Measurements from ENCODE around the gene UIMC1. TPM values are rescaled to one million over a fixed set of nuclear protein-coding genes. Genes with fewer than 3 reads are reported as not detected.

UIMC1 gene
- polyA plus RNA-seq, 3 donors = 14.8 to 35.6 (median 19.1) TPM

- peak overlapping the region; percentile 88 for H3K4me2 ChIP-seq (replicated peaks; ENCODE audit: extremely low read depth, low read length, poor library complexity, severe bottlenecking)
- peak; percentile 57 to 64 (median 61) for DNase-seq
- Mint-ChIP-seq H3K9me3 (peaks cover 6 to 13% (median 9%) of the 10 kb centered on the region in 7 donors), H3K27me3 (ENCODE audit: low read depth in 3 of 3) (peaks cover 0 to 4% (median 3%) of the 10 kb centered on the region in 3 donors), H3K36me3 (peaks cover 5 to 15% of the 10 kb centered on the region in 2 donors), H3K4me1 (peaks cover 27% of the 10 kb centered on the region), H3K4me3 (peak overlapping the region; percentile 91 to 95), H3K27ac (peak overlapping the region; percentile 90 to 99 (median 99))
- H2AFZ ChIP-seq (ENCODE audit: insufficient read depth, low read depth, low read length, poor library complexity, severe bottlenecking) = peak overlapping the region; percentile 72
- H3K9ac ChIP-seq (ENCODE audit: insufficient read depth, low read length, poor library complexity, severe bottlenecking) = peak overlapping the region; percentile 99
- intact Hi-C loops (cut with micrococcal nuclease) = loop anchor here in 1 of 2 donors (10.0 kb wide), 1 partner anchor 111 kb away; the partner anchor contains the start of gene HK3
- peaks cover 0 to 3% of the 10 kb centered on the region in 2 donors for H3K36me3 ChIP-seq (replicated peaks in 1 of 2; ENCODE audit: control insufficient read depth in 1 of 2, insufficient read depth in 2 of 2, low read length in 2 of 2)
- peaks cover 26% of the 10 kb centered on the region for H4K20me1 ChIP-seq (ENCODE audit: insufficient read depth, low read length)
- H3K9me3 ChIP-seq (replicated peaks in 1 of 2; ENCODE audit: control insufficient read depth in 1 of 2, insufficient read depth in 1 of 2, low read length in 2 of 2) = peaks cover 0 to 11% of the 10 kb centered on the region in 2 donors
- H3K27ac ChIP-seq (ENCODE audit: low read depth in 1 of 2, low read length in 2 of 2) = peak overlapping the region; percentile 93 to 96
- peak; percentile 69 for TF ChIP-seq CTCF (IDR thresholded peaks at IDR 0.05)
- peaks cover 65% of the 10 kb centered on the region for H3K79me2 ChIP-seq (ENCODE audit: insufficient read depth, low read length)
- H3K4me1 ChIP-seq (ENCODE audit: control insufficient read depth in 1 of 2, insufficient read depth in 2 of 2, low read length in 2 of 2) = peaks cover 30 to 37% of the 10 kb centered on the region in 2 donors
- H3K27me3 ChIP-seq (ENCODE audit: control insufficient read depth in 2 of 2, insufficient read depth in 2 of 2, low read length in 2 of 2) = no peaks in the 10 kb centered on the region
- H3K4me3 ChIP-seq (replicated peaks in 1 of 3; ENCODE audit: low read depth in 2 of 3, low read length in 3 of 3) = peak overlapping the region; percentile 78 to 90 (median 90)
- WGBS (ENCODE audit: insufficient coverage) = under 1% methylated on average over 46 of the region's 51 CpGs
These were observed 837 bp downstream of the UIMC1 start for GRCh38 chr5:177005619-177006264.

- Histone ChIP-seq H3K4me3 (replicated peaks in 1 of 3; ENCODE audit: low read depth in 2 of 3, low read length in 3 of 3) (peak overlapping the region in 2 of 3 experiments; percentile 90), H3K9ac (ENCODE audit: insufficient read depth, low read length, poor library complexity, severe bottlenecking) (no peak overlapping the region), H3K4me2 (replicated peaks; ENCODE audit: extremely low read depth, low read length, poor library complexity, severe bottlenecking) (peak overlapping the region; percentile 88), H3K36me3 (replicated peaks in 1 of 2; ENCODE audit: control insufficient read depth in 1 of 2, insufficient read depth in 2 of 2, low read length in 2 of 2) (peaks cover 0 to 3% of the 10 kb centered on the region in 2 donors), H3K27ac (ENCODE audit: low read depth in 1 of 2, low read length in 2 of 2) (peak overlapping the region in 1 of 2 donors; percentile 93), H3K79me2 (ENCODE audit: insufficient read depth, low read length) (peaks cover 73% of the 10 kb centered on the region), H4K20me1 (ENCODE audit: insufficient read depth, low read length) (peaks cover 26% of the 10 kb centered on the region), H3K27me3 (ENCODE audit: control insufficient read depth in 2 of 2, insufficient read depth in 2 of 2, low read length in 2 of 2) (no peaks in the 10 kb centered on the region), H2AFZ (ENCODE audit: insufficient read depth, low read depth, low read length, poor library complexity, severe bottlenecking) (no peak overlapping the region), H3K9me3 (replicated peaks in 1 of 2; ENCODE audit: control insufficient read depth in 1 of 2, insufficient read depth in 1 of 2, low read length in 2 of 2) (peaks cover 0 to 11% of the 10 kb centered on the region in 2 donors), H3K4me1 (ENCODE audit: control insufficient read depth in 1 of 2, insufficient read depth in 2 of 2, low read length in 2 of 2) (peaks cover 36 to 45% of the 10 kb centered on the region in 2 donors)
- H3K36me3 Mint-ChIP-seq = peaks cover 9 to 20% of the 10 kb centered on the region in 2 donors
- DNase-seq = no peak
- H3K9me3 Mint-ChIP-seq = peaks cover 6 to 13% (median 9%) of the 10 kb centered on the region in 7 donors
- WGBS (ENCODE audit: insufficient coverage) = no CpG with 5 or more reads among the region's 10 CpGs
- intact Hi-C loops (cut with micrococcal nuclease) = loop anchor here in 1 of 2 donors (10.0 kb wide), 1 partner anchor 110 kb away; the partner anchor contains the start of gene HK3
- TF ChIP-seq CTCF (IDR thresholded peaks at IDR 0.05) = no peak
- peaks cover 34% of the 10 kb centered on the region for H3K4me1 Mint-ChIP-seq
- H3K27me3 Mint-ChIP-seq (ENCODE audit: low read depth in 3 of 3) = peaks cover 0 to 4% (median 3%) of the 10 kb centered on the region in 3 donors
- H3K27ac Mint-ChIP-seq = peak overlapping the region in 5 of 7 donors; percentile 90 to 99 (median 98)
- H3K4me3 Mint-ChIP-seq = peak overlapping the region; percentile 91 to 95
These were observed 1.6 kb downstream of the UIMC1 start for GRCh38 chr5:177004961-177005360.

Measured in CD14-positive monocyte (primary cell).